ENCODE measurements around the gene ZNF264.
A peak's percentile ranks its signal among the peaks of the same experiment; 100 is the strongest.
"Not testable (repeated sequence)": the region's sequence is repeated elsewhere in the genome, so short reads cannot be mapped to it uniquely, and the experiment has no call there.

Gene ZNF264

DNA sequence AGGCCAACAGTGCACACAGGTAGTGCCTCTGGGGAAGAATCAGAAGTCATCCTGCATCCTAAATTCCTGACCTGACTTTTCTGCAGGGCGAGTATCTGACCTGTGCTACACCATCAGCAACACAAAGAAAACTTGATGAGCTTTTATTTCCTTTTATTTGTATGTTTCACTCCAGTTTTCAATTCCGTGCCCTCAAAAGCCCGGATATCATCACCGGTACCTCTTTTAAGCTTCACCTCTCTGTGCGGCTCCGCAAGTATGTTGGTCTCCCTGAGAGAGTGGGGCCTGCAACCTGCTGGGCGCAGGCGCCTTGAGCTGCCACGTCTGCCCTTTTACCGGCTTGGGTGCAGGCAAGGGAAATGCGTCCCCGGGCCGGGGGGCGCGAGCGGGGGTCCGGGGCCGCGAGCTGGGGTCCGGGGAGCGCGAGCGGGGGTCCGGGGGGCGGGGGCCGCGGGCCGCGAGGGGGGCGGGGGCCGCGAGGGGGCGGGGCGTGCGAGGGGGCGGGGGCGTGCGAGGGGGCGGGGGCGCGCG lies 19.7 kb upstream of the ZNF264 start:
- no peak for DNase-seq (ENCODE audit: low read depth, low spot score)
- ChIA-PET CTCF (no interaction called here), POLR2A (interaction anchor here (0.7 kb wide), 1 partner anchor 1073 kb away, joined by 3 read pairs; no protein-coding TSS in a partner anchor)
- H3K4me3 ChIP-seq (ENCODE audit: low read depth, low read length), result peak overlapping the region; percentile 23; the same call in 1 of the 2 replicates
- no peak for TF ChIP-seq CTCF (IDR thresholded peaks at IDR 0.05; ENCODE audit: insufficient read depth, low read length, missing control alignments)

GRCh38 chr19:57190301-57190700 lies 999 bp upstream of the ZNF264 start:
- CTCF ChIA-PET, result no interaction called here
- no peak for DNase-seq (ENCODE audit: low read depth, low spot score)
- POLR2A ChIA-PET, result no interaction called here
- no peak overlapping the region for H3K4me3 ChIP-seq (ENCODE audit: low read depth, low read length)
- TF ChIP-seq CTCF (IDR thresholded peaks at IDR 0.05; ENCODE audit: insufficient read depth, low read length, missing control alignments), result no peak

- peak overlapping the region; percentile 97 for H3K4me3 ChIP-seq (ENCODE audit: low read depth, low read length)
- DNase-seq (ENCODE audit: low read depth, low spot score), result no peak
- POLR2A ChIA-PET, result interaction anchor here (1.2 to 1.4 kb wide), 2 partner anchors 48 to 244 kb away, joined by 3 to 6 read pairs; partner anchors contain the start of genes ZNF749 and ZNF805
- CTCF ChIA-PET, result no interaction called here
- TF ChIP-seq CTCF (IDR thresholded peaks at IDR 0.05; ENCODE audit: insufficient read depth, low read length, missing control alignments), result no peak
Measured at GRCh38 chr19:57192077-57192420, 749 bp downstream of the ZNF264 start.

DNA sequence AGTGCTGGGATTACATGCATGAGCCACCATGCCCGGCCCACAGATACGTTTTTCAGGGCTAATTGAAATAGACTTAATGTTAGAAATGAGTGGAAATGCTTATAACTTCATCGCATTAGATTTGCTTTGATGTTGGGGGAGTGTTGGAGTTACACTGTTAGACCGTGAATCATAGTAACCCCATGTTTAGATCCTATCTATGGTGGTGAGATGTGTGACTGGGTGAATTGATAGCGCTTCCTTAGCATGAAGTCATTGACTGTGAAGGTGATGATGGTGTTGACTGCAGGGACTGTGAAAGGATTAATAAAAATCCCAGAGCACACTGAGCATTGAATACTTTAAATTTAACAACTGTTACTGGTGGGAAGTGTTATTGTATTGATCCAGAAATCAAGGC lies 1.7 kb downstream of the ZNF264 start:
- CTCF ChIA-PET, result interaction anchor here (1.4 kb wide), 1 partner anchor 13 kb away, joined by 3 read pairs; no protein-coding TSS in a partner anchor
- H3K4me3 ChIP-seq (ENCODE audit: low read depth, low read length), result peak overlapping the region; percentile 97
- no peak for DNase-seq (ENCODE audit: low read depth, low spot score)
- no peak for TF ChIP-seq CTCF (IDR thresholded peaks at IDR 0.05; ENCODE audit: insufficient read depth, low read length, missing control alignments)
- POLR2A ChIA-PET, result interaction anchor here (0.6 kb wide), 1 partner anchor 534 kb away, joined by 3 read pairs; the partner anchor contains the start of gene ZNF671

- POLR2A ChIA-PET; DNase-seq (ENCODE audit: low read depth, low spot score); CTCF ChIA-PET; H3K4me3 ChIP-seq (ENCODE audit: low read depth, low read length): not testable (repeated sequence)
Measured at GRCh38 chr19:57197874-57198273, 6.6 kb downstream of the ZNF264 start.

GRCh38 chr19:57202160-57202559 lies 10.9 kb downstream of the ZNF264 start:
- POLR2A ChIA-PET, result no interaction called here
- CTCF ChIA-PET, result no interaction called here
- no peak for TF ChIP-seq CTCF (IDR thresholded peaks at IDR 0.05; ENCODE audit: insufficient read depth, low read length, missing control alignments)
- DNase-seq (ENCODE audit: low read depth, low spot score), result no peak
- no peak overlapping the region for H3K4me3 ChIP-seq (ENCODE audit: low read depth, low read length)

DNA sequence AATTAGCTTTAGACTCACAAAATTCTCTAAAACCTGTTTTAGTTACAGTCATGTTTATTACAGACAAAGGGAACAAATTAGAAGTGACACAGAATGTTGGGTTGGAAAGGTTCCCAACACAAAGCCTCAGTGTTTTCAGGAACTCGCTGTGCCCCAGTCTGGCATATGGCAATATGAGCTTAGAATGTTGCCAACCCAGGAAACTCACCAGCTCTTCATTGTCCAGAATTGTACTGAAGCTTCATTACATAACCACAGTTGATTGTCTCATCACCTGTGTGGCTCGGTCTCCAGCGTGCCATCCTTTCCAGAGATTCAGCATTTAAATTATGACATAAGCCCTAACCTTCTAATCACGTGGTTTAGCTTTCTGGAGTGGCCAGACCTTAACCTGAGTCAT lies 19.1 kb downstream of the ZNF264 start:
- TF ChIP-seq CTCF (IDR thresholded peaks at IDR 0.05; ENCODE audit: insufficient read depth, low read length, missing control alignments), result no peak
- ChIA-PET CTCF (no interaction called here), POLR2A (no interaction called here)
- H3K4me3 ChIP-seq (ENCODE audit: low read depth, low read length), result no peak overlapping the region
- no peak for DNase-seq (ENCODE audit: low read depth, low spot score)
